AG04450 (cell line): ENCODE data around the gene VPS72. TPM values are rescaled to one million over a fixed set of nuclear protein-coding genes. Genes with fewer than 3 reads are reported as not detected.
A peak's percentile ranks its signal among the peaks of the same experiment; 100 is the strongest.

Source experiments
- CTCF ChIA-PET: fragments of 300-600, 350-600 bp; formaldehyde crosslinking; extraction: SDS; loops from one replicate; lab custom pipeline; 2022; ENCODE audit warnings: antibody characterized with exemption, inconsistent platforms; lab: Charles Lee
- POLR2A ChIA-PET: fragments of 350-600 bp; formaldehyde crosslinking; extraction: SDS; loops from one replicate; lab custom pipeline; 2021; ENCODE audit warnings: antibody characterized with exemption, inconsistent platforms; lab: Yijun Ruan, JAX
- DNase-seq: peaks from one replicate; pipeline ENCODE4 v3.0.0-alpha.2; 2011; ENCODE audit warnings: low read depth, low spot score
- H3K27ac ChIP-seq: one replicate; pipeline ENCODE4 v1.5.1; 2012; ENCODE audit warnings: low read depth, low read length, control low read depth
- H3K27me3 ChIP-seq: one replicate; pipeline ENCODE4 v1.6.0; 2012; ENCODE audit warnings: low read length; ENCODE audit not compliant: control insufficient read depth, insufficient read depth
- H3K4me3 ChIP-seq: 2 replicates; pipeline ENCODE4 v1.5.1; 2011; ENCODE audit warnings: mild to moderate bottlenecking, low read depth, low read length, control low read depth
- H3K9me3 ChIP-seq: 2 replicates; pipeline ENCODE4 v1.5.1; 2012; ENCODE audit warnings: low read length; ENCODE audit not compliant: control insufficient read depth, insufficient read depth
- polyA plus RNA-seq: library from polyadenylated mRNA; depleted of rRNA; stranded (reverse); fragments of >200 nt; gene quantifications from 2 replicates; pipeline ENCODE4 v1.2.3, GENCODE V29; 2011
- TF ChIP-seq, protein P1 (sequence below): IDR thresholded peaks from 2 replicates; pipeline ENCODE4 v1.5.1; 2011; ENCODE audit warnings: low read depth, low read length, control low read depth, inconsistent platforms

Gene VPS72
- polyA plus RNA-seq, 1 experiment, result 75.1 TPM

DNA sequence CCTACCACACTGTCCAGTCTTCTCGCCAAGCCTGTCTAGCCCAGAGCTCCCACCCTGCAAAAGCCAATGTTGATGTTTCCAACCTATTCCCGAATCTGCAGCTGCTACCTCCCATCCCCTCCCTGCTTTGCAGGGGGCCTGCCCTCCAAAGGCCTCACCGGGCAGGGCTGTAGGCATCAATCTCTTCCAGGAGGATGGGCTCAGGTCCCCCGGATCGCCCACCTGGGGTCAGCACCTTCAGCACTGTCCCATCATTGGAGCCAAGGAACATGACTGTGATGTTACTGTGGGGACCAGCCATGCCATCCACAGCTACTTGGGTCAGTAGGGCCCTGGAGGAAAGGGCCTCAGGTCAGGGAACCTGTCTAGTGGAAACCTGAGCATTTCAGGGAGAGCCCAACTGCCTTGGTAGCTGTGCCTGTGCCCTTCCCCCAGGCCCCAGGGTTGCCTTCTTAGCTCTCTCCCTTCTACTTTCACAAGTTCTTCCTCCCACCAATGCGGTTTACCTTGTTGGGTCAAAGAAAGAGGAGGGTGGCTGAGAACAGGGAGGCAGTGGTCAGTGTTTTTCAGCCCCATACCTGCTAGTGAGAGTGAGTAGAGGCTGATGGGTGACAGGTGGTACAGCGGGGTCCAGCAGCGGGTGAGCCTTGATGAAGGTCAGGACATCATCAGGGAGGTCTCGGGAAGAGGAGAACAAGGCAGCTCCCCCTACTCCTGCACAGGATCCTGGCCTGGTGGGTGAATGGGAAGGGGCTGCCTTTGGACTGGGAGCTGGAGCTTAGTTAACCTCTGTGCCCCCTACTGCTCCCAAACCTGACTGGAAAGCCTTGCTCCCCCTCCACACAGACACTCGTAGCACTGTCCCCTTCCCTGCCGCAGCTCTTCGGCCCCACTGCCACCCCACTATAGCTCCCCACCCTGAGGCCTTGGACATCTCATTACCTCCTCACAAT, 54.3 kb downstream of the VPS72 start:
- Histone ChIP-seq H3K27ac (no peak overlapping the region), H3K4me3 (no peak overlapping the region), H3K27me3 (peaks cover 7% of the 10 kb centered on the region), H3K9me3 (peaks cover 5% of the 10 kb centered on the region; the same call in 1 of the 2 replicates)
- ChIA-PET CTCF (interaction anchor here (2.5 kb wide), 1 partner anchor 36 kb away, joined by 18 read pairs; no protein-coding TSS in a partner anchor), POLR2A (interaction anchor here (1.0 kb wide), 1 partner anchor 11 kb away, joined by 3 read pairs; no protein-coding TSS in a partner anchor)
- TF ChIP-seq, protein P1, sequence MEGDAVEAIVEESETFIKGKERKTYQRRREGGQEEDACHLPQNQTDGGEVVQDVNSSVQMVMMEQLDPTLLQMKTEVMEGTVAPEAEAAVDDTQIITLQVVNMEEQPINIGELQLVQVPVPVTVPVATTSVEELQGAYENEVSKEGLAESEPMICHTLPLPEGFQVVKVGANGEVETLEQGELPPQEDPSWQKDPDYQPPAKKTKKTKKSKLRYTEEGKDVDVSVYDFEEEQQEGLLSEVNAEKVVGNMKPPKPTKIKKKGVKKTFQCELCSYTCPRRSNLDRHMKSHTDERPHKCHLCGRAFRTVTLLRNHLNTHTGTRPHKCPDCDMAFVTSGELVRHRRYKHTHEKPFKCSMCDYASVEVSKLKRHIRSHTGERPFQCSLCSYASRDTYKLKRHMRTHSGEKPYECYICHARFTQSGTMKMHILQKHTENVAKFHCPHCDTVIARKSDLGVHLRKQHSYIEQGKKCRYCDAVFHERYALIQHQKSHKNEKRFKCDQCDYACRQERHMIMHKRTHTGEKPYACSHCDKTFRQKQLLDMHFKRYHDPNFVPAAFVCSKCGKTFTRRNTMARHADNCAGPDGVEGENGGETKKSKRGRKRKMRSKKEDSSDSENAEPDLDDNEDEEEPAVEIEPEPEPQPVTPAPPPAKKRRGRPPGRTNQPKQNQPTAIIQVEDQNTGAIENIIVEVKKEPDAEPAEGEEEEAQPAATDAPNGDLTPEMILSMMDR, result no peak
- no peak for DNase-seq

DNA sequence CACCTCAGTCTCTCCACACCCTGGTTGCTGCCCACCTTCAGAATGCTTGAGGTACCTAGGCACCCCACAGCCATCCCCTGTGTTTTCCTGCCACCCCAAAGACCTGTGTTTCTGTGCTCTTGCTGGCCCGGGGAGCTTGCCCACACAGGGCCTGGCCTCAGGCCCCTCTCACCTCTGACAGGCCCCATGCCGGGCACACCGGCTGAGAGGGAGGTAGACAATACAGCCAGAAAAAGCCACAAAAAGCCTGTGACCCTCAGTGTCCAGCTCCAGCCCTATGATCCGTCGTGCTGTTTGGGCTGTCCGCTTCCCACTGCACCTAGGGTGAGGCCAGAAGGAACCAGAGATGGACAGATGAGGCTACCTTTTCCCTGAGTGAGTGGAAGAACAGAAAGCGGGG, 55.0 kb downstream of the VPS72 start:
- Histone ChIP-seq H3K9me3 (peaks cover 5% of the 10 kb centered on the region; the same call in 1 of the 2 replicates), H3K4me3 (no peak overlapping the region), H3K27me3 (peaks cover 10% of the 10 kb centered on the region), H3K27ac (peak overlapping the region; percentile 21)
- ChIA-PET POLR2A (interaction anchor here (1.0 kb wide), 1 partner anchor 12 kb away, joined by 3 read pairs; no protein-coding TSS in a partner anchor), CTCF (interaction anchor here (2.5 kb wide), 1 partner anchor 35 kb away, joined by 18 read pairs; no protein-coding TSS in a partner anchor)
- TF ChIP-seq, protein P1, result no peak
- no peak for DNase-seq

DNA sequence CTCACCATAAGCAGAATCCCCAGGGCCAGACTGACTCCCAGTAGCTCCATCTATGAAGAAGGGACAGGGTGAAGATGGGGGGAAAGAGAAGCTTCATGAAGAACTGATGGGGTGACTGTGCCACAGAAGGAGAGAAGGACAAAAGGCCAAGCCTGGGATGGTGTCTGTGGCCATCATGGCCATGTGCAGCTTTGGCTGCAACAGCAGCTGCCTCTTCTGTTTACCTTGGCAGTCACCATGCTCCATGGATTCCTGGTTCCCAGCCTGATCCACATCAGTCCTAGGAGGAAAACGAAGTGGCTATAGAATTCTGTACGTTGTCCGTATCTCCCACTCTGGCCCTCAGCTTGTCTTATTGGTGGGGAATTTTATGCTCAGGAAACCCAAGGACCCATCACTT, 55.6 kb downstream of the VPS72 start:
- TF ChIP-seq, protein P1, result no peak
- peaks cover 5% of the 10 kb centered on the region; the same call in 1 of the 2 replicates for H3K9me3 ChIP-seq
- peaks cover 10% of the 10 kb centered on the region for H3K27me3 ChIP-seq
- ChIA-PET CTCF (interaction anchor here (2.5 kb wide), 1 partner anchor 35 kb away, joined by 18 read pairs; no protein-coding TSS in a partner anchor), POLR2A (interaction anchor here (1.0 kb wide), 1 partner anchor 13 kb away, joined by 3 read pairs; no protein-coding TSS in a partner anchor)
- no peak for DNase-seq
- H3K4me3 ChIP-seq, result no peak overlapping the region
- H3K27ac ChIP-seq, result no peak overlapping the region

DNA sequence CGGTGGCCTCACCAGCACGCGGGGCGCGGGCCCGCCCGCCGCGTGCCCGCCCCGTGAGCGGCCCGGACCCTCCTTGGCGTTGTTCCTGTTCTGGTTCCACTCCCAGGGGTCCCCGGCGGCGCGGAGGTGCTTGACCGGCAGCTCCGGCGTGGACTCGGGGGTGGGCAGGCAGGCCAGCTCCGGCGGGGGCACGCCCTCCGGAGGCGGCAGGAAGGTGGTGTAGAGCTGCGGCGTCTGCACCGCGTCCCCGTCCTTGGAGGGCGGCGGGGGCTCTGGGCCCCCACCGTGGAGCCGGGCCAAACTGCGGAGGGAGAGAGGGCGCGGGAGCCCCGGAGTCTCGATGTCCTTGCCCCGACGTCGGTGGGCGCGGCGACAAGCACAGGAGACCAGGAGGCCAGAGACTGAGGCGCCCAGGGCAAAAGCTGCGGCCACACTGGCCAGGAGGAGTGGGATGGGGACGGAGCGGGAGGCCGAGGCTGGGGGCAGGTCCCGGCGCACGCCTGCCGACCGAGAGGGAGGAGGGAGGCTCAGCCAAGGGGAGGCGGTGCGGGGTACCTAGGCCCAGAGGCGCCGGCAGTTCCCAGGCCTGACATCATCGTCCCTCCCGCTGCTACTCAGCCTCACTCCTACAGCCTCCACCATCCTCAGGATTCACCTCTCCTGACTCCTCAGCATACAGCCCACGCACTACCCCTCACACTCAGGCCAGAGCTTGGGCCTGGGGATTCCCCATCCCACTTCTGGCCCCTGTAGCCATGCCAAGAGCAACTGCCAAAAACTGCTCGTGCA, 56.8 kb downstream of the VPS72 start:
- TF ChIP-seq, protein P1, result no peak
- Histone ChIP-seq H3K27me3 (peaks cover 10% of the 10 kb centered on the region), H3K27ac (no peak overlapping the region), H3K4me3 (no peak overlapping the region), H3K9me3 (peaks cover 5% of the 10 kb centered on the region; the same call in 1 of the 2 replicates)
- CTCF ChIA-PET, result interaction anchor here (2.5 kb wide), 1 partner anchor 33 kb away, joined by 18 read pairs; no protein-coding TSS in a partner anchor
- POLR2A ChIA-PET, result interaction anchor here (0.8 kb wide), 1 partner anchor 38 kb away, joined by 5 read pairs; no protein-coding TSS in a partner anchor
- DNase-seq, result no peak
